ENCODE data around the gene HBS1L.

- TF ChIP-seq CTCF (IDR thresholded peaks at IDR 0.05; ENCODE audit: low read depth, low read length, poor library complexity, severe bottlenecking) = no peak
- TF ChIP-seq EZH2phosphoT487 (IDR thresholded peaks at IDR 0.05; ENCODE audit: borderline replicate concordance, low read length) = no peak
Measured at GRCh38 chr6:135086414-135086764, 31.8 kb upstream of the HBS1L start.
